HEK293 (cell line): ENCODE data around the gene SCN5A.

Experiments
- CTCF ChIA-PET: fragments of 350-600 bp; formaldehyde crosslinking; extraction: SDS; loops from one replicate; lab custom pipeline; 2021; ENCODE audit warnings: antibody characterized with exemption; lab: Yijun Ruan, JAX
- POLR2A ChIA-PET: fragments of 300-600 bp; formaldehyde crosslinking; extraction: SDS; loops from one replicate; lab custom pipeline; 2020; ENCODE audit warnings: antibody characterized with exemption, inconsistent platforms; lab: Yijun Ruan, JAX
- H3K27ac ChIP-seq: fragments of 200-500 bp; sonication (Bioruptor generic); 2 replicates; pipeline ENCODE4 v1.5.1; 2014; ENCODE audit warnings: low read depth, low read length, control low read depth, inconsistent platforms; ENCODE audit errors: extremely low read depth
- H3K36me3 ChIP-seq, 2 experiments: fragments of 200-500 bp in 1 of 2; sonication (Bioruptor generic) in 1 of 2; 1 replicate in 1 of 2; 2 replicates in 1 of 2; pipeline ENCODE4 v1.5.1; 2014 to 2017; ENCODE audit warnings: inconsistent platforms in 2 of 2, low read length in 2 of 2; ENCODE audit not compliant: control insufficient read depth in 2 of 2, insufficient read depth in 1 of 2
- H3K4me1 ChIP-seq: fragments of 200-500 bp; sonication (Bioruptor generic); 2 replicates; pipeline ENCODE4 v1.5.1; 2014; ENCODE audit warnings: mild to moderate bottlenecking, low read length, inconsistent platforms; ENCODE audit not compliant: control insufficient read depth, insufficient read depth
- H3K4me3 ChIP-seq: 2 replicates; pipeline ENCODE4 v1.5.1; 2011; ENCODE audit warnings: low read depth, mild to moderate bottlenecking, control low read depth, low read length, moderate library complexity
- H3K9me3 ChIP-seq: fragments of 200-500 bp; sonication (Bioruptor generic); 2 replicates; pipeline ENCODE4 v1.5.1; 2014; ENCODE audit warnings: low read depth, low read length, inconsistent platforms; ENCODE audit not compliant: control insufficient read depth, insufficient read depth
- BCL11B ChIP-seq: fragments of 450-650 bp; formaldehyde crosslinking; IDR thresholded peaks from 2 replicates; pipeline ENCODE4 v1.5.1; 2016; ENCODE audit warnings: low read depth, missing biosample characterization, missing genetic modification characterization
- BCL6B ChIP-seq: fragments of 450-650 bp; formaldehyde crosslinking; IDR thresholded peaks from 2 replicates; pipeline ENCODE4 v1.5.1; 2017; ENCODE audit warnings: missing biosample characterization, missing genetic modification characterization
- GLI4 ChIP-seq: fragments of 450-650 bp; formaldehyde crosslinking; IDR thresholded peaks from 2 replicates; pipeline ENCODE4 v1.5.1; 2016; ENCODE audit warnings: missing biosample characterization, missing genetic modification characterization
- SALL2 ChIP-seq: fragments of 450-650 bp; formaldehyde crosslinking; IDR thresholded peaks from 2 replicates; pipeline ENCODE4 v1.5.0; 2017; ENCODE audit warnings: missing biosample characterization, mild to moderate bottlenecking, missing genetic modification characterization, borderline replicate concordance
- SCRT1 ChIP-seq: fragments of 450-650 bp; formaldehyde crosslinking; IDR thresholded peaks from 2 replicates; pipeline ENCODE4 v1.5.1; 2016; ENCODE audit warnings: missing biosample characterization, missing genetic modification characterization, borderline replicate concordance
- SETDB1 ChIP-seq: IDR thresholded peaks from one replicate; pipeline ENCODE4 v1.6.1; 2017; ENCODE audit warnings: mild to moderate bottlenecking, low read length, moderate library complexity, mixed read lengths; ENCODE audit not compliant: insufficient read length
- ZNF10 ChIP-seq: fragments of 450-650 bp; formaldehyde crosslinking; IDR thresholded peaks from 2 replicates; pipeline ENCODE4 v1.5.1; 2017; ENCODE audit warnings: missing biosample characterization, missing genetic modification characterization
- ZNF18 ChIP-seq: fragments of 450-650 bp; formaldehyde crosslinking; IDR thresholded peaks from 2 replicates; pipeline ENCODE4 v1.5.1; 2016; ENCODE audit warnings: missing biosample characterization, missing genetic modification characterization
- ZNF184 ChIP-seq: fragments of 450-650 bp; IDR thresholded peaks from 2 replicates; pipeline ENCODE4 v1.5.1; 2018; ENCODE audit warnings: missing biosample characterization, mild to moderate bottlenecking, missing genetic modification characterization
- ZNF202 ChIP-seq: fragments of 450-650 bp; formaldehyde crosslinking; IDR thresholded peaks from 2 replicates; pipeline ENCODE4 v1.5.1; 2016; ENCODE audit warnings: missing biosample characterization, missing genetic modification characterization, borderline replicate concordance
- ZNF558 ChIP-seq: fragments of 450-650 bp; formaldehyde crosslinking; IDR thresholded peaks from 2 replicates; pipeline ENCODE4 v1.5.1; 2016; ENCODE audit warnings: missing biosample characterization, missing genetic modification characterization
- ZNF624 ChIP-seq: fragments of 450-650 bp; formaldehyde crosslinking; IDR thresholded peaks from 2 replicates; pipeline ENCODE4 v1.5.1; 2017; ENCODE audit warnings: missing biosample characterization, missing genetic modification characterization
- ZNF670 ChIP-seq: fragments of 450-650 bp; formaldehyde crosslinking; IDR thresholded peaks from 2 replicates; pipeline ENCODE4 v1.5.1; 2016; ENCODE audit warnings: missing biosample characterization, missing genetic modification characterization, low read depth
- ZNF777 ChIP-seq: fragments of 450-650 bp; formaldehyde crosslinking; IDR thresholded peaks from 2 replicates; pipeline ENCODE4 v1.5.1; 2017; ENCODE audit warnings: missing biosample characterization, missing genetic modification characterization, borderline replicate concordance
- TF ChIP-seq, protein P1 (sequence below): fragments of 450-650 bp; formaldehyde crosslinking; IDR thresholded peaks from 2 replicates; pipeline ENCODE4 v1.5.1; 2016; ENCODE audit warnings: missing biosample characterization, missing genetic modification characterization

The SCN5A gene

GRCh38 chr3:38548154-38548931 is 101.1 kb downstream of the SCN5A start (continued):
- TF ChIP-seq ZNF10 (tag by site-specific recombination), result no peak
- no peak for TF ChIP-seq SALL2 (tag by site-specific recombination)
- no peak for TF ChIP-seq SETDB1

- Histone ChIP-seq H3K36me3 (no peaks in the 10 kb centered on the region), H3K9me3 (no peaks in the 10 kb centered on the region), H3K4me3 (no peak overlapping the region), H3K4me1 (no peaks in the 10 kb centered on the region), H3K27ac (no peak overlapping the region)
- CTCF ChIA-PET, result interaction anchor here (1.3 kb wide), 1 partner anchor 25 kb away, joined by 5 read pairs; no protein-coding TSS in a partner anchor
- POLR2A ChIA-PET, result no interaction called here
- no peak for TF ChIP-seq ZNF777 (tag by site-specific recombination)
- no peak for TF ChIP-seq ZNF624 (tag by site-specific recombination)
- no peak for TF ChIP-seq BCL6B
- no peak for TF ChIP-seq BCL11B (tag by site-specific recombination)
Observed at GRCh38 chr3:38545983-38546382, 103.5 kb downstream of the SCN5A start.

DNA sequence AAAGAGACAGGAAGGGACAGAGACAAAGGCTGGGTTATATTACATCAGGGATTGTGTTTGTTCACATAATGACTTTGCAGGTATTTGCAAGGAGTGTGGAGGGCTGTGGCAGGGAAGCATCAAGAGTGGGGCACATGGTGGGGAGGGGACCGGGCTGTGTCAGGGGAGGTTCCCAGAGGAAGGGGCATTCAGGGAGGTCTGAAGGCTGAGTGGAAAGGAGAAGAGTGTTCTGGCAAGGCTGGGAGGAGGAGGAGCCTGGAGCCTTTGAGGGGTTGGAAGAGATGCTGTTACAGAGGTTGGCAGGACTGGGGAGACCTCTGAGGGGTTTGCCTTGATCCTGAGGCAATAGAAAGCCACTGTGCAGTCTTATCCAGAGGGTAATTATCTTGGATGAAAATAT is 103.9 kb downstream of the SCN5A start:
- CTCF ChIA-PET, result interaction anchor here (1.3 kb wide), 1 partner anchor 25 kb away, joined by 5 read pairs; no protein-coding TSS in a partner anchor
- Histone ChIP-seq H3K4me3 (no peak overlapping the region), H3K27ac (no peak overlapping the region), H3K36me3 (no peaks in the 10 kb centered on the region), H3K4me1 (no peaks in the 10 kb centered on the region), H3K9me3 (no peaks in the 10 kb centered on the region)
- TF ChIP-seq ZNF670 (tag by site-specific recombination), result no peak
- no peak for TF ChIP-seq ZNF184
- no peak for TF ChIP-seq ZNF202 (tag by site-specific recombination)
- TF ChIP-seq GLI4 (tag by site-specific recombination), result no peak
- TF ChIP-seq, protein P1, sequence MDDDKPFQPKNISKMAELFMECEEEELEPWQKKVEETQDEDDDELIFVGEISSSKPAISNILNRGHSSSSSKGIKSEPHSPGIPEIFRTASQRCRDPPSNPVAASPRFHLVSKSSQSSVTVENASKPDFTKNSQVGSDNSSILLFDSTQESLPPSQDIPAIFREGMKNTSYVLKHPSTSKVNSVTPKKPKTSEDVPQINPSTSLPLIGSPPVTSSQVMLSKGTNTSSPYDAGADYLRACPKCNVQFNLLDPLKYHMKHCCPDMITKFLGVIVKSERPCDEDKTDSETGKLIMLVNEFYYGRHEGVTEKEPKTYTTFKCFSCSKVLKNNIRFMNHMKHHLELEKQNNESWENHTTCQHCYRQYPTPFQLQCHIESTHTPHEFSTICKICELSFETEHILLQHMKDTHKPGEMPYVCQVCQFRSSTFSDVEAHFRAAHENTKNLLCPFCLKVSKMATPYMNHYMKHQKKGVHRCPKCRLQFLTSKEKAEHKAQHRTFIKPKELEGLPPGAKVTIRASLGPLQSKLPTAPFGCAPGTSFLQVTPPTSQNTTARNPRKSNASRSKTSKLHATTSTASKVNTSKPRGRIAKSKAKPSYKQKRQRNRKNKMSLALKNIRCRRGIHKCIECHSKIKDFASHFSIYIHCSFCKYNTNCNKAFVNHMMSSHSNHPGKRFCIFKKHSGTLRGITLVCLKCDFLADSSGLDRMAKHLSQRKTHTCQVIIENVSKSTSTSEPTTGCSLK (tag by site-specific recombination), result no peak
- TF ChIP-seq SCRT1 (tag by site-specific recombination), result no peak
- TF ChIP-seq ZNF18 (tag by site-specific recombination), result no peak
- no peak for TF ChIP-seq ZNF558 (tag by site-specific recombination)
- POLR2A ChIA-PET, result no interaction called here
